HepG2 (cell line): Measurements from ENCODE around the gene ITGB2. TPM values are rescaled to one million over a fixed set of nuclear protein-coding genes. Genes with fewer than 3 reads are reported as not detected.

Experiments
- ATF2 ChIP-seq: sonication (generic); formaldehyde crosslinking; IDR thresholded peaks from 2 replicates; pipeline ENCODE4 v1.4.0; 2020; ENCODE audit warnings: missing genetic modification reagents
- ATF3 ChIP-seq: sonication (generic); formaldehyde crosslinking; IDR thresholded peaks from 2 replicates; pipeline ENCODE4 v1.4.0; 2020; ENCODE audit warnings: missing genetic modification reagents
- ETV5 ChIP-seq: IDR thresholded peaks from 2 replicates; pipeline ENCODE4 v1.6.1; 2018; ENCODE audit warnings: missing biosample characterization, missing genetic modification reagents, inconsistent platforms, borderline replicate concordance
- HMGXB3 ChIP-seq: sonication (generic); formaldehyde crosslinking; IDR thresholded peaks from 2 replicates; pipeline ENCODE4 v1.4.0; 2020; ENCODE audit warnings: missing genetic modification reagents, borderline replicate concordance
- IRX3 ChIP-seq: sonication (generic); formaldehyde crosslinking; IDR thresholded peaks from 2 replicates; pipeline ENCODE4 v1.8.1; 2023; ENCODE audit warnings: mild to moderate bottlenecking, low read depth, missing genetic modification reagents, borderline replicate concordance
- KDM1A ChIP-seq: IDR thresholded peaks from 2 replicates; pipeline ENCODE4 v1.6.1; 2016; ENCODE audit warnings: missing compliant biosample characterization
- MED8 ChIP-seq: sonication (generic); formaldehyde crosslinking; IDR thresholded peaks from 2 replicates; pipeline ENCODE4 v1.8.1; 2023; ENCODE audit warnings: mild to moderate bottlenecking, missing genetic modification reagents; ENCODE audit not compliant: insufficient replicate concordance
- MEIS1 ChIP-seq: sonication (generic); formaldehyde crosslinking; IDR thresholded peaks from 2 replicates; pipeline ENCODE4 v1.9.0; 2021; ENCODE audit warnings: mild to moderate bottlenecking, missing genetic modification reagents, moderate library complexity, borderline replicate concordance
- MIXL1 ChIP-seq: IDR thresholded peaks from 2 replicates; pipeline ENCODE4 v1.6.1; 2016
- MTF2 ChIP-seq: sonication (generic); formaldehyde crosslinking; IDR thresholded peaks from 2 replicates; pipeline ENCODE4 v1.5.0; 2020; ENCODE audit warnings: missing genetic modification reagents, borderline replicate concordance
- NCOR1 ChIP-seq: fragments of 200-600 bp; sonication (generic); IDR thresholded peaks from 2 replicates; pipeline ENCODE4 v1.7.0; 2017; ENCODE audit warnings: antibody characterized with exemption, low read length, borderline replicate concordance
- NFKB2 ChIP-seq: sonication (generic); formaldehyde crosslinking; IDR thresholded peaks from 2 replicates; pipeline ENCODE4 v1.4.0; 2020; ENCODE audit warnings: missing genetic modification reagents, borderline replicate concordance
- NR2C2 ChIP-seq: sonication (generic); formaldehyde crosslinking; IDR thresholded peaks from 2 replicates; pipeline ENCODE4 v1.4.0; 2020; ENCODE audit warnings: missing genetic modification reagents, mild to moderate bottlenecking, moderate library complexity, borderline replicate concordance
- PHF21A ChIP-seq: sonication (generic); formaldehyde crosslinking; IDR thresholded peaks from 2 replicates; pipeline ENCODE4 v1.5.0; 2020; ENCODE audit warnings: mild to moderate bottlenecking, missing genetic modification reagents
- PITX1 ChIP-seq: sonication (generic); formaldehyde crosslinking; IDR thresholded peaks from 2 replicates; pipeline ENCODE4 v1.5.1; 2020; ENCODE audit warnings: mild to moderate bottlenecking, missing genetic modification reagents
- ZBTB26 ChIP-seq: IDR thresholded peaks from 2 replicates; pipeline ENCODE4 v1.6.1; 2016; ENCODE audit warnings: missing compliant biosample characterization, missing genetic modification reagents, borderline replicate concordance
- ZBTB33 ChIP-seq: sonication (generic); formaldehyde crosslinking; IDR thresholded peaks from 2 replicates; pipeline ENCODE4 v1.4.0; 2020; ENCODE audit warnings: missing genetic modification reagents
- ZC3H13 ChIP-seq: sonication (generic); formaldehyde crosslinking; IDR thresholded peaks from 2 replicates; pipeline ENCODE4 v1.8.1; 2023; ENCODE audit warnings: mild to moderate bottlenecking, missing genetic modification reagents, moderate library complexity
- ZNF644 ChIP-seq: IDR thresholded peaks from 2 replicates; pipeline ENCODE4 v1.6.1; 2016; ENCODE audit warnings: low read depth
- polyA plus RNA-seq, 8 experiments: library from polyadenylated mRNA; depleted of rRNA in 3 of 8; stranded (reverse) in 7 of 8; unstranded in 1 of 8; fragments of >200 nt; fragmentation: Illumina TruSeq in 4 of 8; extraction: Trizol in 4 of 8; gene quantifications; 2 replicates each; pipeline versions ENCODE4 v1.2.1 to v1.2.3, GENCODE V29; 2011 to 2016; ENCODE audit warnings: low read depth in 4 of 8, missing spikeins in 1 of 8, mixed read lengths in 1 of 8; ENCODE audit not compliant: insufficient read depth in 1 of 8
- total RNA-seq, 5 experiments: library from RNA; depleted of rRNA; stranded (reverse); fragments of >200 nt; fragmentation: Illumina TruSeq; extraction: Trizol; gene quantifications; 2 replicates each; pipeline ENCODE4 v1.2.3, GENCODE V29; 2016; ENCODE audit warnings: low read depth in 1 of 5

Gene ITGB2
- total and polyA plus RNA-seq, 2 of the 13 experiments (the other 11 are each of a cell fraction or from before 2014, with no cell fraction given) = 4.2 to 18.0 TPM

GRCh38 chr21:44878053-44878982 lies 42.4 kb downstream of the ITGB2 start (continued):
- TF ChIP-seq HMGXB3 (CRISPR knock-in tag) = peak; percentile 99
- 0 out of 2 replicates have a peak, but pooled peaks have one; percentile 19 for TF ChIP-seq ZNF644 (CRISPR knock-in tag)
- TF ChIP-seq NFKB2 (CRISPR knock-in tag) = no peak
- peak; percentile 59; the same call in 1 of the 2 replicates for TF ChIP-seq PITX1
- peak; percentile 93 for TF ChIP-seq ETV5 (CRISPR knock-in tag)
- TF ChIP-seq NR2C2 (CRISPR knock-in tag) = peak; percentile 61; the same call in 1 of the 2 replicates
- TF ChIP-seq MIXL1 = peak; percentile 73
- TF ChIP-seq ZBTB33 (CRISPR knock-in tag) = peak; percentile 89
- TF ChIP-seq MEIS1 = no peak
- no peak for TF ChIP-seq ZC3H13
- TF ChIP-seq MED8 (CRISPR knock-in tag) = peak; percentile 55
- TF ChIP-seq IRX3 (CRISPR knock-in tag) = no peak
- 0 out of 2 replicates have a peak, but pooled peaks have one; percentile 61 for TF ChIP-seq KDM1A (CRISPR knock-in tag)
- TF ChIP-seq ZBTB26 = 0 out of 2 replicates have a peak, but pooled peaks have one; percentile 36
- peak; percentile 55 for TF ChIP-seq ATF3 (CRISPR knock-in tag)
- 0 out of 2 replicates have a peak, but pooled peaks have one; percentile 24 for TF ChIP-seq ATF2 (CRISPR knock-in tag)
- peak; percentile 69; the same call in 1 of the 2 replicates for TF ChIP-seq NCOR1
- no peak for TF ChIP-seq MTF2
- peak; percentile 92 for TF ChIP-seq PHF21A (CRISPR knock-in tag)
